Amygdala (tissue), 56 donors: ENCODE results near the gene LRMDA.
A peak's percentile ranks its signal among the peaks of the same experiment; 100 is the strongest.

ENCODE experiments used
- DNase-seq, 56 donors: peaks; one replicate each; lab custom pipeline; 2025; lab: John Stamatoyannopoulos, UW

The LRMDA gene

GRCh38 chr10:76291885-76292284, 860.5 kb downstream of the LRMDA start:
- DNase-seq: no peak

- DNase-seq: no peak
Observed at GRCh38 chr10:76296957-76297356, 865.5 kb downstream of the LRMDA start.

DNA sequence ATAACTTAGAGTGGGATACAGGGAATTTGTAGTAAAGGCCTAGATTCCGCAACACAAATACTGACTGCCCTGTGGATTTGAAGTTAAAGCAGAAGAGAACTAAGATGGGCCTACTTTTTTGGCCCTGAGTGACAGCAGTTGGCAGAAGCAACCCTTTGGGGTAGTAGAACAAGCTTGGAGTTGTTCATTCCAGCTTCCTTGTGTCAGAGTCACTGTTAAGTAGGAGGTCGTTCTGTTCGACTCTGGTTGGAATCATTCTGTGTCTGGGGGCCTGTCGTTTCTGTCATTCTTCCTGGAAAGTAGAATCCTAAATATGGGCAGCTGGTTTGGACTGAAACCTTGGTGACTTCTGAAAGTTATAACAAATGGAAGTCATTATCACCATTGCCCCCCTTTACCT, 865.9 kb downstream of the LRMDA start:
- no peak for DNase-seq

GRCh38 chr10:76297780-76298281, 866.4 kb downstream of the LRMDA start:
- no peak for DNase-seq

- DNase-seq: no peak
Observed at GRCh38 chr10:76298329-76298728, 866.9 kb downstream of the LRMDA start.

DNA sequence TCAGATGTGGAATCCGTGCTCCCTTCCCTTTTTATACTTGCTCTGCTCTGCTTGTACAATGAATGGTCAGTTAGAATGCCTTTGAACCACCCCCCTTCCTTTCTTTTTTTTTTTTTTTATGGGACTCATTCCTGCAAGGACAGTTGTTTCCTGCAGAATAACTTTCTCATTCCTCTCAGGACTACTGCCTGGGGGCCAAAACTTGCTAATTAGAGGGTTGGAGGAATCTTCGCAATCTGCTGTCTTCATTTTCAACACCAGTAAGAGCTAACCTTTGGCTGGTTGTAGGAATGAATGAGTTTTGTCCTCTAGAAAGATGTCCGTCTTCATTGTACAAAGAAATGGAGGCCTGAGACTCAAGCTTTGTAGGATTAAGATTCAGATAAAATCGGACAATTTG, 868.1 kb downstream of the LRMDA start:
- no peak for DNase-seq

DNA sequence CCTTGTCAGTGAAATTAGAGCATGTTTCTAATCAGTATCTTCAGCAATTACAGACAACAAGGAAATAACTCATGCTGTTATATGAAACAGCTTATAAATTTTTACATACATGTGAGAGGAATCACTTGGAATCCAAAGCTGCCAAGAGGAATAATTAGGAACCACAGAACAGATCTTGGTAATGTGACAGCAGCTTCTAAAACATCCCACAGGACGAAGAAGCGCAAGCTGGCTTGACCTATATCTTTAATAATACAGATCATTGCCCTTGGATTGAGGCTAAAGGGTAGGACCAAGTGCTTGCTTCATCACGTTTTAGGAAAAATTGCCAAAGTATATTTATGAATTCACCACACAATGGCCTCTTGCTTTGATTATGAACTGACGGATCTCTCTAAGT, 869.8 kb downstream of the LRMDA start:
- DNase-seq: no peak

DNA sequence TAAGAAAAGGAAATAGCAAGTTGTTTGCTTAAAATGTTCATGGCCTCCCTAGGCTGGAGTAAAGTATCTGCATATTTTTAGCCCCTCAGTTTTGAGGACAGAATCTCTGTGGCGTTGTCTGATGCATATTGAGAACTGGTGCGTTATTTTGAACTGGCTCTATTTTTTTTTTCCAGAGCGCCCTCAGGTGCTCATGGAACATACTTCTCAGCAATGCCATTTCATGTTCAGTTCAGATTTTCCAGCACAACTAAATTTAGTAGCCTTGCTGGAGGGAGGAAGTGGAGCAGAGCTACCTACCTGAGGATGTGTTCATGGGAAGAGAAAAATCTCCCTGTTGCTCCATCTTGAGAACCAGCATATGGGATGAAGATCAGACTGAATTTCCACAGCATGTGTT, 870.5 kb downstream of the LRMDA start:
- no peak for DNase-seq

GRCh38 chr10:76302481-76302880, 871.1 kb downstream of the LRMDA start:
- no peak for DNase-seq

- DNase-seq: no peak
Observed at GRCh38 chr10:76302961-76303630, 871.7 kb downstream of the LRMDA start.

DNA sequence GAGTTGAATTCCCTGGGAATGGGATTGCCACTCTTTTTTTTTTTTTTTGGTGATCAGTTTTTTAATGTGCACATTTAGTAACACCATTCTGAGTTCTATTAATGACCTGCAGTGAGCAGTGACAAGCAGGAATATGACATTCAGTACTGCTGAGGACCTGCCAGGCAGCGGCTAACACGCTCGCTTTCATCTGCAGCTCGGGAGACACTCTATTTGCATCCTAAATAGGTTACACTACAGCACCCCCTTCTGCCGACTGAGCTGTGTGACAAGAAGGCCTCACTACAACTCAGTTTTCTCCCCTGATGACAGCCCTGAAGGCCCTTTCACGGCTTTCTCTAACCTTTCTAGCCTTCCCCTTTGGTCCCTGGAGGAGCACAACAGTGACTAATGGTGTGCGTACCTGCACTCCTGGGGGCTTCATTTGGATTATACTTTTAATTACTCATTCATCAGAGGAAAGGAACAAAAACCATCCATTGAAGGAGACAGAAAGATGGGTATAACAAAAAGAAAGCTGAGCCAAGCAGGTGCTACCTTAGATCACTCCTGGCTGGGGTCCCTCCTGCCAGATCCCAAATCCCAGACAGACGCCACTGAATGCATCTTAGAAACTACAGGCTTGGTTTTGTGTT, 872.4 kb downstream of the LRMDA start:
- peak in 42 of 56 donors; percentile 0 to 76 (median 19) for DNase-seq

GRCh38 chr10:76305930-76306615, 874.6 kb downstream of the LRMDA start:
- no peak for DNase-seq

- DNase-seq: no peak
Observed at GRCh38 chr10:76306856-76307255, 875.4 kb downstream of the LRMDA start.

DNA sequence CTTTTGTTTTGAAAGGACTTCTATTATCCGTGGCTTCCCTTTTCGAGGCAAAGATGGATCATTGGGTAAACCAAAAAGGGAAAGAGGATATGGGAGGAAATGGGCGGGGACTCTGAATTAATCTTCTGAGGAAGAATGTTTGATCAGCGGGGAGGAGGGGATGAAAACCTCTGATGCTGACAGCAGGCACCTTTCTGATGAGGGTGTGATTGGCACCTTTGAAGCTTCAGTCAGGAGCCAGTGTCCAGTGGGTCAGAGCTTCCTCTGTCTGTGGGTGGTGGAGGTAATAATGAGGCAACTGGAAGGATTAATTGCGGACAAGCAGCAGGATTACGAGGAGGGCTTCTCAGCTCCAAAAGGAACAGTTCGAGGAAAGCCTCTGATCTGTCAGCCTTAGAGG, 877.6 kb downstream of the LRMDA start:
- DNase-seq: no peak

GRCh38 chr10:76309741-76310587, 878.5 kb downstream of the LRMDA start:
- DNase-seq: no peak

- DNase-seq: no peak
Observed at GRCh38 chr10:76310588-76311080, 879.2 kb downstream of the LRMDA start.

GRCh38 chr10:76311752-76312636, 880.6 kb downstream of the LRMDA start:
- DNase-seq: no peak

DNA sequence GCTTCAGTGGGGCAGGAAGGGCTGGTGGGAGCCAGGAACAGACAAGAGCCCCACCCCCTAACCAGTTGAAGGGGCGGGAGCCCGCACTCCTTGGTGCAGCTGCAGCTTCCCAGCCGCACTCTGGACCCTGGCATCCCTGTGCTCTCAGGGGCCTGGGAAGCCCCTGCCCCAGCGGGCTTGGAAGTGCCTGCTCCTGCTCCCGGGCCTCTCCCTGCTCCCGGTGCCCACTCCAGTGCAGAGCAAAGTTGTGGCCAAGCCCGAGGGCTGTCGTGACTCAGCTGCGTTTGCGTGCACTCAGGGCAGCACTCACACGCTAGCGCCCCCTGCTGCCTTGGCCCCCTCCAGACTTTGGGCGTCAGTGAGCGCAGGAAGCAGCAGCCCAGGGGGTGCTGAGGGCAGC, 883.8 kb downstream of the LRMDA start:
- no peak for DNase-seq

- no peak for DNase-seq
Observed at GRCh38 chr10:76316234-76316633, 884.8 kb downstream of the LRMDA start.

GRCh38 chr10:76317078-76317477, 885.7 kb downstream of the LRMDA start:
- no peak for DNase-seq
